Measurements from ENCODE around the gene NOBOX. TPM values are rescaled to one million over a fixed set of nuclear protein-coding genes. Genes with fewer than 3 reads are reported as not detected.
"Not testable (repeated sequence)": the region's sequence is repeated elsewhere in the genome, so short reads cannot be mapped to it uniquely, and the experiment has no call there.

Gene NOBOX
- total RNA-seq, 2 donors from 2014 or later = not detected

GRCh38 chr7:144384555-144385245 lies 18.8 kb downstream of the NOBOX start:
- H3K27ac Mint-ChIP-seq = no peak overlapping the region
- H3K9me3 Mint-ChIP-seq = no peaks in the 10 kb centered on the region
- no peak overlapping the region for H3K4me3 Mint-ChIP-seq
- no peaks in the 10 kb centered on the region for H3K36me3 Mint-ChIP-seq
- ATAC-seq (no peak), DNase-seq (ENCODE audit: low spot score) (no peak)
- peaks cover 6 to 15% of the 10 kb centered on the region in 2 donors for H3K27me3 Mint-ChIP-seq
- H3K4me1 Mint-ChIP-seq (ENCODE audit: low read depth in 2 of 2) = no peaks in the 10 kb centered on the region

- Mint-ChIP-seq H3K27ac (no peak overlapping the region), H3K27me3 (peaks cover 5 to 15% of the 10 kb centered on the region in 2 donors), H3K36me3 (no peaks in the 10 kb centered on the region), H3K4me1 (ENCODE audit: low read depth in 2 of 2) (no peaks in the 10 kb centered on the region), H3K4me3 (no peak overlapping the region), H3K9me3 (no peaks in the 10 kb centered on the region)
- ATAC-seq (no peak), DNase-seq (ENCODE audit: low spot score) (no peak)
These were observed 19.4 kb downstream of the NOBOX start for GRCh38 chr7:144384071-144384470.

GRCh38 chr7:144379776-144380384 lies 23.6 kb downstream of the NOBOX start:
- Mint-ChIP-seq H3K27me3 (peaks cover 0 to 6% of the 10 kb centered on the region in 2 donors), H3K4me1 (ENCODE audit: low read depth in 2 of 2) (no peaks in the 10 kb centered on the region), H3K36me3 (no peaks in the 10 kb centered on the region), H3K27ac (no peak overlapping the region), H3K4me3 (no peak overlapping the region), H3K9me3 (no peaks in the 10 kb centered on the region)
- ATAC-seq = no peak
- DNase-seq (ENCODE audit: low spot score) = no peak

GRCh38 chr7:144378651-144379050 lies 24.8 kb downstream of the NOBOX start:
- DNase-seq (ENCODE audit: low spot score) (no peak), ATAC-seq (no peak)
- Mint-ChIP-seq H3K27me3 (no peaks in the 10 kb centered on the region), H3K27ac (no peak overlapping the region), H3K4me1 (ENCODE audit: low read depth in 2 of 2) (no peaks in the 10 kb centered on the region), H3K36me3 (no peaks in the 10 kb centered on the region), H3K9me3 (no peaks in the 10 kb centered on the region), H3K4me3 (no peak overlapping the region)

- H3K4me3 Mint-ChIP-seq; H3K9me3 Mint-ChIP-seq; DNase-seq (ENCODE audit: low spot score); H3K27ac Mint-ChIP-seq; H3K4me1 Mint-ChIP-seq (ENCODE audit: low read depth in 2 of 2); H3K36me3 Mint-ChIP-seq; ATAC-seq; H3K27me3 Mint-ChIP-seq: not testable (repeated sequence)
These were observed 34.3 kb downstream of the NOBOX start for GRCh38 chr7:144369221-144369620.

GRCh38 chr7:144367250-144367649 lies 36.2 kb downstream of the NOBOX start:
- H3K27ac Mint-ChIP-seq; H3K27me3 Mint-ChIP-seq; H3K36me3 Mint-ChIP-seq; ATAC-seq; H3K9me3 Mint-ChIP-seq; H3K4me1 Mint-ChIP-seq (ENCODE audit: low read depth in 2 of 2); DNase-seq (ENCODE audit: low spot score); H3K4me3 Mint-ChIP-seq: not testable (repeated sequence)

- not testable (repeated sequence) for H3K27me3 Mint-ChIP-seq; H3K9me3 Mint-ChIP-seq; H3K27ac Mint-ChIP-seq; DNase-seq (ENCODE audit: low spot score); H3K4me3 Mint-ChIP-seq; H3K36me3 Mint-ChIP-seq; H3K4me1 Mint-ChIP-seq (ENCODE audit: low read depth in 2 of 2)
- peak in 1 of 2 donors; percentile 5 for ATAC-seq
These were observed 38.0 kb downstream of the NOBOX start for GRCh38 chr7:144365523-144365922.

- H3K27me3 Mint-ChIP-seq; ATAC-seq; H3K4me1 Mint-ChIP-seq (ENCODE audit: low read depth in 2 of 2); H3K27ac Mint-ChIP-seq; H3K4me3 Mint-ChIP-seq; H3K36me3 Mint-ChIP-seq; DNase-seq (ENCODE audit: low spot score); H3K9me3 Mint-ChIP-seq: not testable (repeated sequence)
These were observed 41.4 kb downstream of the NOBOX start for GRCh38 chr7:144362061-144362460.

GRCh38 chr7:144356860-144357259 lies 46.6 kb downstream of the NOBOX start:
- DNase-seq (ENCODE audit: low spot score); H3K9me3 Mint-ChIP-seq; H3K4me3 Mint-ChIP-seq; H3K4me1 Mint-ChIP-seq (ENCODE audit: low read depth in 2 of 2); H3K27ac Mint-ChIP-seq; H3K27me3 Mint-ChIP-seq; H3K36me3 Mint-ChIP-seq: not testable (repeated sequence)
- ATAC-seq = peak; percentile 12 to 28

- H3K27me3 Mint-ChIP-seq; H3K9me3 Mint-ChIP-seq; DNase-seq (ENCODE audit: low spot score); H3K4me3 Mint-ChIP-seq; H3K27ac Mint-ChIP-seq; H3K36me3 Mint-ChIP-seq; H3K4me1 Mint-ChIP-seq (ENCODE audit: low read depth in 2 of 2); ATAC-seq: not testable (repeated sequence)
These were observed 47.3 kb downstream of the NOBOX start for GRCh38 chr7:144356185-144356584.

GRCh38 chr7:144355176-144355822 lies 48.2 kb downstream of the NOBOX start, which contains the start of gene ARHGEF5:
TSS of gene ARHGEF5 (plus strand) at chr7:144355402. CDS start at chr7:144362670, 7,268 bp downstream.
- peak; percentile 71 to 78 for ATAC-seq
- not testable (repeated sequence) for H3K36me3 Mint-ChIP-seq; H3K4me1 Mint-ChIP-seq (ENCODE audit: low read depth in 2 of 2); H3K27me3 Mint-ChIP-seq; H3K9me3 Mint-ChIP-seq; DNase-seq (ENCODE audit: low spot score)
- Mint-ChIP-seq H3K4me3 (peak within 1 kb of the TSS; percentile 81), H3K27ac (peak within 1 kb of the TSS in 1 of 2 donors; percentile 59)

GRCh38 chr7:144351667-144352066 lies 51.8 kb downstream of the NOBOX start:
- H3K36me3 Mint-ChIP-seq; DNase-seq (ENCODE audit: low spot score); H3K9me3 Mint-ChIP-seq; ATAC-seq; H3K27me3 Mint-ChIP-seq; H3K4me3 Mint-ChIP-seq; H3K4me1 Mint-ChIP-seq (ENCODE audit: low read depth in 2 of 2); H3K27ac Mint-ChIP-seq: not testable (repeated sequence)

GRCh38 chr7:144348625-144349024 lies 54.9 kb downstream of the NOBOX start:
- not testable (repeated sequence) for H3K27me3 Mint-ChIP-seq; ATAC-seq; H3K9me3 Mint-ChIP-seq; DNase-seq (ENCODE audit: low spot score); H3K4me1 Mint-ChIP-seq (ENCODE audit: low read depth in 2 of 2); H3K27ac Mint-ChIP-seq; H3K36me3 Mint-ChIP-seq; H3K4me3 Mint-ChIP-seq

Data from natural killer cell treated with Interleukin-12 subunit alpha and Interleukin-12 subunit beta and Interleukin-15 and Interleukin-18, amount 100 ng/mL, for 72 hours (primary cell).